Aorta (tissue), 5 donors: Measurements from ENCODE around the gene CAND1. TPM values are rescaled to one million over a fixed set of nuclear protein-coding genes. Genes with fewer than 3 reads are reported as not detected.

ENCODE experiments used
- ATAC-seq: fragments of 200-7000 bp; cut with Tn5 transposase; one replicate; pipeline ENCODE4 v1.9.1; 2022; ENCODE audit warnings: moderate library complexity; ENCODE audit not compliant: low FRiP score
- DNase-seq, 2 donors: peaks; one replicate each; pipeline ENCODE4 v3.0.0-alpha.2; 2020
- H3K27ac ChIP-seq, 2 donors: one replicate each; pipeline ENCODE4 v1.5.1; 2013; ENCODE audit warnings: low read length in 2 of 2, mild to moderate bottlenecking in 2 of 2, moderate library complexity in 2 of 2, control low read depth in 1 of 2, inconsistent platforms in 1 of 2, low read depth in 1 of 2
- H3K27me3 ChIP-seq, 2 donors: one replicate each; pipeline ENCODE4 v1.6.1; 2013; ENCODE audit warnings: control low read depth in 1 of 2, low read length in 1 of 2, mild to moderate bottlenecking in 1 of 2, moderate library complexity in 1 of 2; ENCODE audit not compliant: insufficient read depth in 2 of 2, control insufficient read depth in 1 of 2
- H3K36me3 ChIP-seq, 2 donors: one replicate each; pipeline ENCODE4 v1.6.1; 2013; ENCODE audit warnings: control low read depth in 1 of 2, low read length in 1 of 2, mild to moderate bottlenecking in 1 of 2; ENCODE audit not compliant: insufficient read depth in 2 of 2, control insufficient read depth in 1 of 2
- H3K4me1 ChIP-seq, 2 donors: one replicate each; pipeline ENCODE4 v1.6.1; 2013; ENCODE audit warnings: low read length in 2 of 2, control low read depth in 1 of 2, mild to moderate bottlenecking in 1 of 2, moderate library complexity in 1 of 2; ENCODE audit not compliant: insufficient read depth in 2 of 2, control insufficient read depth in 1 of 2
- H3K4me3 ChIP-seq, 2 donors: one replicate each; pipeline ENCODE4 v1.5.1; 2013; ENCODE audit warnings: low read length in 2 of 2, control low read depth in 1 of 2, mild to moderate bottlenecking in 1 of 2
- H3K9me3 ChIP-seq: one replicate; pipeline ENCODE4 v1.6.1; 2013; ENCODE audit warnings: mild to moderate bottlenecking, low read length; ENCODE audit not compliant: control insufficient read depth
- WGBS, 2 donors: extraction: QIAGEN DNeasy Blood & Tissue Kit; methylation state at CpG; one replicate each; pipeline ENCODE4 v1.1.7; 2013; 5-methylcytosine and 5-hydroxymethylcytosine counted together
- intact Hi-C, 2 donors: fragments of 100-400 bp; cut with DNase I; formaldehyde crosslinking; loops; one replicate each; pipeline versions ENCODE4 v1.14.2 to v1.15.0; 2022
- long read RNA-seq, 2 donors: library from polyadenylated mRNA; unstranded; transcript quantifications; one replicate each; pipeline ENCODE4 v2.0.0, GENCODE V29; 2020 to 2021
- polyA plus RNA-seq, 2 donors: library from polyadenylated mRNA; stranded (reverse); fragments of 200-250 nt; gene quantifications; one replicate each; pipeline ENCODE4 v1.2.3, GENCODE V29; 2013
- total RNA-seq, 2 donors: library from RNA; stranded (reverse); fragmentation: NEBNext Ultra II Directional; extraction: Animal tissue kit (Norgen Biotek cat#: 25700); gene quantifications; one replicate each; pipeline ENCODE4 v1.2.1, GENCODE V29; 2021
- donor health status: healthy with polysubstance abuse.
- donor health status: Bipolar disorder and iron deficiency.
- donor health status: DM: no; HTN: no; CAD: no.
- donor health status: DM: no; HTN: no; CAD: no.
- donor health status: DM: yes; HTN: yes; CAD: no.

Gene CAND1
- total RNA-seq (100 to 1,000 TPM in 1 of 2 donors, 10 to 100 TPM in 1; 88.7 to 113 TPM), polyA plus RNA-seq (10 to 100 TPM; 10.9 to 19.8 TPM)
- long read RNA-seq, donor 1, transcript CAND1-203 (3 exons, 772 nt), result major isoform, 8 of 29 reads
- long read RNA-seq, donor 1, partial matches to known transcripts, result 10 of 29 reads
- long read RNA-seq, donor 1, other reads (novel, unspliced or antisense), result 8 of 29 reads
- long read RNA-seq, donor 2, full-length matches to known transcripts, result 14 of 30 reads
- long read RNA-seq, donor 2, partial matches to known transcripts, result 6 of 30 reads
- long read RNA-seq, donor 2, other reads (novel, unspliced or antisense), result 10 of 30 reads

- no peaks in the 10 kb centered on the region for H3K27me3 ChIP-seq
- no peaks in the 10 kb centered on the region for H3K9me3 ChIP-seq
- ATAC-seq, result peak; percentile 97
- intact Hi-C loops, result loop anchor here in 1 of 2 donors (10.0 kb wide), 1 partner anchor 376 kb away; the partner anchor contains the start of gene DYRK2
- peaks cover 0 to 3% of the 10 kb centered on the region in 2 donors for H3K4me1 ChIP-seq
- no peaks in the 10 kb centered on the region for H3K36me3 ChIP-seq
- peak within 1 kb of the TSS; percentile 64 to 91 for H3K4me3 ChIP-seq
- peak within 1 kb of the TSS; percentile 83 to 95 for H3K27ac ChIP-seq
- DNase-seq, result peak; percentile 98
- WGBS, 2 donors, result 0% methylated on average over 54 to 61 of the region's 61 CpGs
Measured at GRCh38 chr12:67268896-67269632, at the start of gene CAND1. Gene CAND1 (plus strand): TSS chr12:67269358. CDS start chr12:67269718, 360 bp downstream.

DNA sequence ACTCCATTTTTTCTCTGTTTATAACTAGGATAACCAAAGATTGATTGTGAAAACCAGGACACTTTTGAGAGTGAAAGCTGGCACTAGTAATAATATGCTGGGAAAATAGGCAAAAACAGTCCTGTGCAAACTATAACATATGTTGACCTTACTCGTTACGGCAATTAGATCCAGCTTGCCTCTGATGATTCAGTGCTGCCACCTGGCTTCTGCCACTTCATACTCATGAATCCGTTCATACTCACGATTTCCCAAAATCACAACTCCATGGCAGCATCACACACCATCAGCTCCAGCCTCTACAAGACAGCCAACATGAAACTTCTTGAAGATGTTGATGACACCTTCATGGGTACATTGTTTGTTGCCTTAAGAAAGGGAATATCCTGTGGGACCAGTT is 49.1 kb upstream of the CAND1 start:
- H3K36me3 ChIP-seq, result no peaks in the 10 kb centered on the region
- H3K9me3 ChIP-seq, result no peaks in the 10 kb centered on the region
- no peak for ATAC-seq
- H3K27ac ChIP-seq, result no peak overlapping the region
- WGBS, 2 donors, result 63 to 69% methylated on average over 4 of the region's 4 CpGs
- no peak overlapping the region for H3K4me3 ChIP-seq
- no peaks in the 10 kb centered on the region for H3K27me3 ChIP-seq
- no peaks in the 10 kb centered on the region for H3K4me1 ChIP-seq
- intact Hi-C loops, result no loop called here
- no peak for DNase-seq

DNA sequence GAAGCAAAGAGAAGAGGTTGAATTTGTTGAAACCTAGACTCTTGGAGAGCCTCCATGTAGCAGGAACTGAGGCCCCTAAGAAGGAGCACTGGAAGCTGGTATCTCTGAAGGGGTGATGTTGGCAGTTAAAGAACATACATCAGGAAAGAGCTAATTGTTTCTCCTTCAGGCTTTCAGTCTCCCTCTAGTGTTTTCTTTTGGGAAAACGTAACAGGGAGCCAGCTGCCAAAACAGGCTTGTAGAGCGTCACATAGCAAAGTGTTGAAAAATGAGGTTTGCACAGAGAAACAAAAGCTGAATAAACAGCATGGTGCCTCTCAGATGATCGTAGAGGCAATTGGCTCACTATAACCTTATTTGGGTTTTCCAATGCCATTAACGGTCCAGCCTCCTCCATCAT is 46.9 kb upstream of the CAND1 start:
- DNase-seq (no peak), ATAC-seq (no peak)
- Histone ChIP-seq H3K9me3 (no peaks in the 10 kb centered on the region), H3K4me1 (no peaks in the 10 kb centered on the region), H3K4me3 (no peak overlapping the region), H3K36me3 (no peaks in the 10 kb centered on the region), H3K27me3 (no peaks in the 10 kb centered on the region), H3K27ac (no peak overlapping the region)
- WGBS, 2 donors, result 3 to 10% methylated on average over 4 of the region's 4 CpGs
- intact Hi-C loops, result no loop called here

- no peak overlapping the region for H3K27ac ChIP-seq
- H3K9me3 ChIP-seq, result no peaks in the 10 kb centered on the region
- 71 to 77% methylated on average over 3 of the region's 3 CpGs for WGBS, 2 donors
- H3K4me1 ChIP-seq, result no peaks in the 10 kb centered on the region
- H3K36me3 ChIP-seq, result no peaks in the 10 kb centered on the region
- ATAC-seq (no peak), DNase-seq (no peak)
- intact Hi-C loops, result no loop called here
- no peak overlapping the region for H3K4me3 ChIP-seq
- H3K27me3 ChIP-seq, result no peaks in the 10 kb centered on the region
Measured at GRCh38 chr12:67223225-67223624, 45.9 kb upstream of the CAND1 start.

GRCh38 chr12:67237231-67237630 is 31.9 kb upstream of the CAND1 start:
- no peak overlapping the region for H3K4me3 ChIP-seq
- no peaks in the 10 kb centered on the region for H3K27me3 ChIP-seq
- no peak for ATAC-seq
- intact Hi-C loops, result no loop called here
- H3K27ac ChIP-seq, result no peak overlapping the region
- no peaks in the 10 kb centered on the region for H3K36me3 ChIP-seq
- peaks cover 0 to under 1% of the 10 kb centered on the region in 2 donors for H3K4me1 ChIP-seq
- no peak for DNase-seq
- H3K9me3 ChIP-seq, result no peaks in the 10 kb centered on the region
- 43 to 45% methylated on average over 4 of the region's 4 CpGs for WGBS, 2 donors

- Histone ChIP-seq H3K27ac (no peak overlapping the region), H3K4me1 (no peaks in the 10 kb centered on the region), H3K4me3 (no peak overlapping the region), H3K9me3 (no peaks in the 10 kb centered on the region), H3K27me3 (no peaks in the 10 kb centered on the region), H3K36me3 (no peaks in the 10 kb centered on the region)
- intact Hi-C loops, result no loop called here
- 10 to 26% methylated on average over 2 of the region's 2 CpGs for WGBS, 2 donors
- DNase-seq, result no peak
- no peak for ATAC-seq
Measured at GRCh38 chr12:67239061-67239460, 30.1 kb upstream of the CAND1 start.

- H3K4me1 ChIP-seq, result no peaks in the 10 kb centered on the region
- no peak overlapping the region for H3K4me3 ChIP-seq
- H3K27me3 ChIP-seq, result no peaks in the 10 kb centered on the region
- H3K9me3 ChIP-seq, result no peaks in the 10 kb centered on the region
- intact Hi-C loops, result no loop called here
- no peaks in the 10 kb centered on the region for H3K36me3 ChIP-seq
- DNase-seq, result no peak
- no peak for ATAC-seq
- H3K27ac ChIP-seq, result no peak overlapping the region
- WGBS, 2 donors, result 57 to 65% methylated on average over 3 of the region's 3 CpGs
Measured at GRCh38 chr12:67241482-67241881, 27.7 kb upstream of the CAND1 start.

DNA sequence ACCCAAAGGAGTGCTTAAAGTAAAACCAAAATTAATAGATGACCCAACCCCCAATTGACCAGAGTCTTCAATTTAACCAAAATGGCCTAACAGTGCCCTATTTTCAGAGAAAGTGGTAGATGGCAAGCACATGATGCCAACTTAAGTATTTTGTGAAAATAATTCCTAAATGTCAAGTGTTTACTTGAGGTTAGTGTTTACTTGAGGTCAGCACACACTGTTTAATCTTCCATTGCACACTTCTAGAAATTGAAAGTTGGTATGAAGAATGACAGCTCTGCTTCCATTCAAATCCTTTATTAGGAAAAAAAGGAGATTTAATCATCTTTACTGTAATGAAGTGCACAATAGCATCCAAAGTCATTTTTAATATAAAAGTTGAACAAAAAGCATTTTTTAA is 25.9 kb upstream of the CAND1 start:
- H3K27me3 ChIP-seq, result no peaks in the 10 kb centered on the region
- intact Hi-C loops, result no loop called here
- H3K4me1 ChIP-seq, result no peaks in the 10 kb centered on the region
- ATAC-seq (no peak), DNase-seq (no peak)
- no peak overlapping the region for H3K4me3 ChIP-seq
- no peak overlapping the region for H3K27ac ChIP-seq
- H3K9me3 ChIP-seq, result no peaks in the 10 kb centered on the region
- no peaks in the 10 kb centered on the region for H3K36me3 ChIP-seq

DNA sequence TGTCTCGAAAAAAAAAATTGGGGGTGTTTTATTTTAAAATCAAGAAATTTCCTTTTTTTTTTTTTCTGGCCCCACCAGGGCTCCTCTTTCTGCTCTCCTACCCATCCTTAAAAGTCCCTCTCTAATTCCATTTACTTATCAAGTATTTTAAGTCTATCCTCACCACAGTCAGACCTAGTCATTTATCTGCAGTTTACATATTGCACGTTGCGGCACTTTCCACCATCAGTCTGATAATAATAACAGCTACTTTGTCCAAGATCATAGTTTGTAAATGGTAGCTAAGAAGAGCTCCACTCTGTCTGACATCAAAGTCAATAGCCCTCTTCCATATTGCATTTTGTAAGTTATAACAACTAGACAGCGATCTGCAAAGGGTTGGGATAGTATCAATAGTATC is 23.6 kb upstream of the CAND1 start:
- Histone ChIP-seq H3K36me3 (no peaks in the 10 kb centered on the region), H3K4me1 (no peaks in the 10 kb centered on the region), H3K9me3 (no peaks in the 10 kb centered on the region), H3K27ac (no peak overlapping the region), H3K4me3 (no peak overlapping the region), H3K27me3 (no peaks in the 10 kb centered on the region)
- WGBS, 2 donors, result 87 to 96% methylated on average over 4 of the region's 4 CpGs
- no peak for ATAC-seq
- intact Hi-C loops, result no loop called here
- DNase-seq, result no peak
